Sigmoid colon (tissue), 7 donors: Measurements from ENCODE around the gene LPA. TPM values are rescaled to one million over a fixed set of nuclear protein-coding genes. Genes with fewer than 3 reads are reported as not detected.

Experiments used
- DNase-seq: peaks from one replicate; pipeline ENCODE4 v3.0.0-alpha.2; 2019
- H3K27ac ChIP-seq, 4 donors: fragments of 200-600 bp; sonication (generic); one replicate each; pipeline ENCODE4 v1.5.1; 2016 to 2019; ENCODE audit warnings: mild to moderate bottlenecking in 1 of 4
- H3K27me3 ChIP-seq, 3 donors: fragments of 200-600 bp; sonication (generic); one replicate each; pipeline ENCODE4 v1.5.1; 2019; ENCODE audit warnings: mild to moderate bottlenecking in 1 of 3
- H3K36me3 ChIP-seq, 4 donors: fragments of 200-600 bp; sonication (generic); one replicate each; pipeline ENCODE4 v1.5.1; 2016 to 2019
- H3K4me1 ChIP-seq, 4 donors: fragments of 200-600 bp; sonication (generic); one replicate each; pipeline ENCODE4 v1.5.1; 2017 to 2019
- H3K4me3 ChIP-seq, 4 donors: fragments of 200-600 bp; sonication (generic); one replicate each; pipeline ENCODE4 v1.5.1; 2017 to 2019; ENCODE audit warnings: mild to moderate bottlenecking in 2 of 4, moderate library complexity in 1 of 4
- H3K9me3 ChIP-seq, 4 donors: fragments of 200-600 bp in 3 of 4; sonication (generic) in 3 of 4; one replicate each; pipeline versions ENCODE4 v1.5.1 to v1.6.1; 2013 to 2019
- CTCF ChIP-seq, 4 experiments: fragments of 450-650 bp in 3 of 4; fragments of 200-600 bp in 1 of 4; IDR thresholded peaks; one replicate each; pipeline ENCODE4 v1.5.1; 2016 to 2019; ENCODE audit warnings: antibody characterized with exemption in 4 of 4, mild to moderate bottlenecking in 3 of 4, moderate library complexity in 2 of 4
- EP300 ChIP-seq, 4 donors: sonication (generic); formaldehyde crosslinking; IDR thresholded peaks; one replicate each; pipeline ENCODE4 v1.6.1; 2017; ENCODE audit warnings: antibody characterized with exemption in 4 of 4
- POLR2A ChIP-seq, 2 donors: fragments of 450-650 bp; IDR thresholded peaks; one replicate each; pipeline ENCODE4 v1.6.1; 2016; ENCODE audit warnings: antibody characterized with exemption in 2 of 2, mild to moderate bottlenecking in 2 of 2, moderate library complexity in 2 of 2
- POLR2AphosphoS5 ChIP-seq, 4 donors: sonication (generic); formaldehyde crosslinking; IDR thresholded peaks; one replicate each; pipeline ENCODE4 v1.6.1; 2017; ENCODE audit warnings: antibody characterized with exemption in 4 of 4
- WGBS, 2 donors: extraction: QIAGEN DNeasy Blood & Tissue Kit; methylation state at CpG; one replicate each; pipeline ENCODE4 v1.1.7; 2013; 5-methylcytosine and 5-hydroxymethylcytosine counted together
- intact Hi-C: fragments of 100-400 bp; cut with DNase I; formaldehyde crosslinking; loops from one replicate; pipeline ENCODE4 v1.15.1; 2023
- polyA plus RNA-seq, 3 donors: library from polyadenylated mRNA; stranded (reverse); fragments of 200-250 nt; gene quantifications; one replicate each; pipeline ENCODE4 v1.2.3, GENCODE V29; 2013
- total RNA-seq, 4 donors: library from RNA; depleted of rRNA; stranded (reverse); fragments of >200 nt; gene quantifications; one replicate each; pipeline ENCODE4 v1.1.0, GENCODE V29; 2016
- donor health status: healthy with polysubstance abuse.
- donor health status: Bipolar disorder and iron deficiency.
- donor health status: healthy.

The LPA gene
- total and polyA plus RNA-seq, 7 donors: 0.01 TPM; not detected in 6

- no peaks in the 10 kb centered on the region for H3K36me3 ChIP-seq
- no peaks in the 10 kb centered on the region for H3K27me3 ChIP-seq
- 85 to 86% methylated on average over 4 of the region's 4 CpGs for WGBS, 2 donors
- intact Hi-C loops: no loop called here
- H3K4me3 ChIP-seq: no peak overlapping the region
- TF ChIP-seq CTCF (IDR thresholded peaks at IDR 0.05) (no peak), POLR2AphosphoS5 (IDR thresholded peaks at IDR 0.05) (no peak), POLR2A (IDR thresholded peaks at IDR 0.05) (no peak), EP300 (IDR thresholded peaks at IDR 0.05) (no peak)
- H3K27ac ChIP-seq: no peak overlapping the region
- DNase-seq: no peak
- no peaks in the 10 kb centered on the region for H3K4me1 ChIP-seq
- peaks cover 3 to 9% (median 5%) of the 10 kb centered on the region in 4 donors for H3K9me3 ChIP-seq
Observed at GRCh38 chr6:160507420-160507819, 156.7 kb downstream of the LPA start.

GRCh38 chr6:160505970-160506369 lies 158.1 kb downstream of the LPA start:
- DNase-seq: no peak
- no peak overlapping the region for H3K4me3 ChIP-seq
- H3K36me3 ChIP-seq: no peaks in the 10 kb centered on the region
- H3K9me3 ChIP-seq: peaks cover 3 to 9% (median 5%) of the 10 kb centered on the region in 4 donors
- H3K27ac ChIP-seq: no peak overlapping the region
- H3K4me1 ChIP-seq: no peaks in the 10 kb centered on the region
- H3K27me3 ChIP-seq: no peaks in the 10 kb centered on the region
- intact Hi-C loops: no loop called here
- WGBS, 2 donors: 93 to 96% methylated on average over 1 of the region's 1 CpG
- no peak for TF ChIP-seq EP300 (IDR thresholded peaks at IDR 0.05)

- Histone ChIP-seq H3K27me3 (no peaks in the 10 kb centered on the region), H3K27ac (no peak overlapping the region), H3K36me3 (peaks cover 0 to 5% (median 0%) of the 10 kb centered on the region in 4 donors), H3K4me1 (no peaks in the 10 kb centered on the region), H3K9me3 (peaks cover 3 to 9% (median 5%) of the 10 kb centered on the region in 4 donors), H3K4me3 (no peak overlapping the region)
- intact Hi-C loops: no loop called here
- TF ChIP-seq POLR2A (IDR thresholded peaks at IDR 0.05): no peak
- TF ChIP-seq POLR2AphosphoS5 (IDR thresholded peaks at IDR 0.05): no peak
- no peak for TF ChIP-seq CTCF (IDR thresholded peaks at IDR 0.05)
- no peak for TF ChIP-seq EP300 (IDR thresholded peaks at IDR 0.05)
- WGBS, 2 donors: 91 to 92% methylated on average over 4 of the region's 4 CpGs
- DNase-seq: no peak
Observed at GRCh38 chr6:160500639-160501038, 163.4 kb downstream of the LPA start.

- intact Hi-C loops: no loop called here
- peaks cover 0 to under 1% (median 0%) of the 10 kb centered on the region in 4 donors for H3K36me3 ChIP-seq
- TF ChIP-seq CTCF (IDR thresholded peaks at IDR 0.05) (no peak), EP300 (IDR thresholded peaks at IDR 0.05) (no peak), POLR2A (IDR thresholded peaks at IDR 0.05) (no peak), POLR2AphosphoS5 (IDR thresholded peaks at IDR 0.05) (no peak)
- 96% methylated on average over 3 of the region's 3 CpGs for WGBS, 2 donors
- no peaks in the 10 kb centered on the region for H3K4me1 ChIP-seq
- H3K27ac ChIP-seq: no peak overlapping the region
- H3K4me3 ChIP-seq: no peak overlapping the region
- no peaks in the 10 kb centered on the region for H3K9me3 ChIP-seq
- DNase-seq: no peak
- H3K27me3 ChIP-seq: no peaks in the 10 kb centered on the region
Observed at GRCh38 chr6:160494576-160494975, 169.5 kb downstream of the LPA start.

- 96 to 100% methylated on average over 1 of the region's 1 CpG for WGBS, 2 donors
- Histone ChIP-seq H3K27ac (no peak overlapping the region), H3K4me3 (no peak overlapping the region), H3K36me3 (no peaks in the 10 kb centered on the region), H3K9me3 (no peaks in the 10 kb centered on the region), H3K4me1 (no peaks in the 10 kb centered on the region), H3K27me3 (no peaks in the 10 kb centered on the region)
- TF ChIP-seq POLR2AphosphoS5 (IDR thresholded peaks at IDR 0.05) (no peak), CTCF (IDR thresholded peaks at IDR 0.05) (no peak), POLR2A (IDR thresholded peaks at IDR 0.05) (no peak), EP300 (IDR thresholded peaks at IDR 0.05) (no peak)
- DNase-seq: no peak
- intact Hi-C loops: no loop called here
Observed at GRCh38 chr6:160489091-160489490, 175.0 kb downstream of the LPA start.
